ENCODE results near the gene TTC22. TPM values are rescaled to one million over a fixed set of nuclear protein-coding genes. Genes with fewer than 3 reads are reported as not detected.

TTC22 gene
- total RNA-seq, 1 donor from 2014 or later, result not detected

- DNase-seq (ENCODE audit: missing footprints) (no peak), ATAC-seq (no peak)
- intact Hi-C loops (cut with DNase I), result loop anchor here (10.0 kb wide), 1 partner anchor 823 kb away; the partner anchor contains the start of genes IFT25 and LRRC42
Measured at GRCh38 chr1:54767526-54767925, 33.6 kb downstream of the TTC22 start.

GRCh38 chr1:54766726-54767125 is 34.4 kb downstream of the TTC22 start:
- DNase-seq (ENCODE audit: missing footprints), result no peak
- intact Hi-C loops (cut with DNase I), result loop anchor here (10.0 kb wide), 1 partner anchor 822 kb away; the partner anchor contains the start of genes IFT25 and LRRC42
- ATAC-seq, result no peak

GRCh38 chr1:54764922-54765561 is 36.1 kb downstream of the TTC22 start:
- no peak for DNase-seq (ENCODE audit: missing footprints)
- intact Hi-C loops (cut with DNase I), result loop anchor here (5.0 to 10.0 kb wide), 2 partner anchors 48 to 820 kb away; partner anchors contain the start of genes IFT25, LRRC42 and TTC4
- ATAC-seq, result peak; percentile 12

GRCh38 chr1:54764133-54764921 is 36.8 kb downstream of the TTC22 start, which contains the start of gene PARS2:
TSS of gene PARS2 (minus strand) at chr1:54764523. CDS start at chr1:54759161, 5,362 bp downstream.
- peak; percentile 100 for ATAC-seq
- intact Hi-C loops (cut with DNase I), result loop anchor here (5.0 to 10.0 kb wide), 2 partner anchors 47 to 820 kb away; partner anchors contain the start of genes IFT25, LRRC42 and TTC4

GRCh38 chr1:54763816-54764132 is 37.3 kb downstream of the TTC22 start:
- DNase-seq (ENCODE audit: missing footprints) (no peak), ATAC-seq (no peak)
- intact Hi-C loops (cut with DNase I), result loop anchor here (5.0 to 10.0 kb wide), 2 partner anchors 46 to 819 kb away; partner anchors contain the start of genes IFT25, LRRC42 and TTC4

More at GRCh38 chr1:54764133-54764921, 36.8 kb downstream of the TTC22 start, which contains the start of gene PARS2:
- peak; percentile 98 for DNase-seq (ENCODE audit: missing footprints)

GRCh38 chr1:54758678-54759348 is 42.3 kb downstream of the TTC22 start:
- DNase-seq (ENCODE audit: missing footprints) (no peak), ATAC-seq (no peak)
- intact Hi-C loops (cut with DNase I), result no loop called here

- intact Hi-C loops (cut with DNase I), result no loop called here
- no peak for DNase-seq (ENCODE audit: missing footprints)
- ATAC-seq, result no peak
Measured at GRCh38 chr1:54757833-54758232, 43.3 kb downstream of the TTC22 start.

GRCh38 chr1:54754486-54755285 is 46.4 kb downstream of the TTC22 start:
- intact Hi-C loops (cut with DNase I), result no loop called here
- ATAC-seq (no peak), DNase-seq (ENCODE audit: missing footprints) (no peak)

- DNase-seq (ENCODE audit: missing footprints) (no peak), ATAC-seq (no peak)
- intact Hi-C loops (cut with DNase I), result no loop called here
Measured at GRCh38 chr1:54754045-54754444, 47.1 kb downstream of the TTC22 start.

GRCh38 chr1:54751426-54751825 is 49.7 kb downstream of the TTC22 start:
- DNase-seq (ENCODE audit: missing footprints) (no peak), ATAC-seq (no peak)
- intact Hi-C loops (cut with DNase I), result no loop called here

GRCh38 chr1:54750596-54750995 is 50.5 kb downstream of the TTC22 start:
- DNase-seq (ENCODE audit: missing footprints) (no peak), ATAC-seq (no peak)
- intact Hi-C loops (cut with DNase I), result no loop called here

- DNase-seq (ENCODE audit: missing footprints), result no peak
- intact Hi-C loops (cut with DNase I), result no loop called here
- no peak for ATAC-seq
Measured at GRCh38 chr1:54748094-54748835, 52.9 kb downstream of the TTC22 start.

- no peak for DNase-seq (ENCODE audit: missing footprints)
- no peak for ATAC-seq
- intact Hi-C loops (cut with DNase I), result no loop called here
Measured at GRCh38 chr1:54745864-54746263, 55.3 kb downstream of the TTC22 start.

GRCh38 chr1:54745274-54745673 is 55.8 kb downstream of the TTC22 start:
- intact Hi-C loops (cut with DNase I), result no loop called here

GRCh38 chr1:54744696-54745095 is 56.4 kb downstream of the TTC22 start:
- no peak for ATAC-seq
- intact Hi-C loops (cut with DNase I), result no loop called here
- DNase-seq (ENCODE audit: missing footprints), result no peak

More at GRCh38 chr1:54745274-54745673, 55.8 kb downstream of the TTC22 start:
- DNase-seq (ENCODE audit: missing footprints) (no peak), ATAC-seq (no peak)

GRCh38 chr1:54743416-54744226 is 57.5 kb downstream of the TTC22 start:
- no peak for ATAC-seq
- DNase-seq (ENCODE audit: missing footprints), result no peak
- intact Hi-C loops (cut with DNase I), result no loop called here

- DNase-seq (ENCODE audit: missing footprints), result no peak
- intact Hi-C loops (cut with DNase I), result no loop called here
- ATAC-seq, result peak; percentile 24
Measured at GRCh38 chr1:54742282-54742681, 58.8 kb downstream of the TTC22 start.

Data from Right ventricle myocardium inferior (tissue), 1 donor.